ENCODE data around the gene SRCAP.

DNA sequence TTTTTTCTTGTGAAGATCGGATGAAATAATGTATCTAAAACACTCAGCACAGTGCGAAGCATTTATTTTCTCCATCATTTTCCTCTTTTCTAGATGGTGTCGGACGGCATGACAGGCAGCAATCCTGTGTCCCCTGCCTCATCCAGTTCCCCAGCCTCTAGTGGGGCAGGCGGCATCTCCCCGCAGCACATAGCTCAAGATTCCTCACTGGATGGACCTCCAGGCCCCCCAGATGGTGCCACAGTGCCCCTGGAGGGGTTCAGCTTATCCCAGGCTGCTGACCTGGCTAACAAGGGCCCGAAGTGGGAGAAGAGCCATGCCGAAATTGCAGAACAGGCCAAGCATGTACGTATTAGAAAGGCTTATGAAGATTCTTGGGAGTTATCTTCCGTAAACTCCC is 5.0 kb downstream of the SRCAP start:
- TF ChIP-seq BCL11A (tag by site-specific recombination; IDR thresholded peaks at IDR 0.05; ENCODE audit: low read depth) = no peak
- TF ChIP-seq ZNF48 (tag by site-specific recombination; IDR thresholded peaks at IDR 0.05) = no peak
- TF ChIP-seq, protein P1, sequence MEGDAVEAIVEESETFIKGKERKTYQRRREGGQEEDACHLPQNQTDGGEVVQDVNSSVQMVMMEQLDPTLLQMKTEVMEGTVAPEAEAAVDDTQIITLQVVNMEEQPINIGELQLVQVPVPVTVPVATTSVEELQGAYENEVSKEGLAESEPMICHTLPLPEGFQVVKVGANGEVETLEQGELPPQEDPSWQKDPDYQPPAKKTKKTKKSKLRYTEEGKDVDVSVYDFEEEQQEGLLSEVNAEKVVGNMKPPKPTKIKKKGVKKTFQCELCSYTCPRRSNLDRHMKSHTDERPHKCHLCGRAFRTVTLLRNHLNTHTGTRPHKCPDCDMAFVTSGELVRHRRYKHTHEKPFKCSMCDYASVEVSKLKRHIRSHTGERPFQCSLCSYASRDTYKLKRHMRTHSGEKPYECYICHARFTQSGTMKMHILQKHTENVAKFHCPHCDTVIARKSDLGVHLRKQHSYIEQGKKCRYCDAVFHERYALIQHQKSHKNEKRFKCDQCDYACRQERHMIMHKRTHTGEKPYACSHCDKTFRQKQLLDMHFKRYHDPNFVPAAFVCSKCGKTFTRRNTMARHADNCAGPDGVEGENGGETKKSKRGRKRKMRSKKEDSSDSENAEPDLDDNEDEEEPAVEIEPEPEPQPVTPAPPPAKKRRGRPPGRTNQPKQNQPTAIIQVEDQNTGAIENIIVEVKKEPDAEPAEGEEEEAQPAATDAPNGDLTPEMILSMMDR (tag by site-specific recombination; IDR thresholded peaks at IDR 0.05) = no peak
- no peak for TF ChIP-seq KLF9 (tag by site-specific recombination; IDR thresholded peaks at IDR 0.05; ENCODE audit: low read depth)
- TF ChIP-seq, protein P2, sequence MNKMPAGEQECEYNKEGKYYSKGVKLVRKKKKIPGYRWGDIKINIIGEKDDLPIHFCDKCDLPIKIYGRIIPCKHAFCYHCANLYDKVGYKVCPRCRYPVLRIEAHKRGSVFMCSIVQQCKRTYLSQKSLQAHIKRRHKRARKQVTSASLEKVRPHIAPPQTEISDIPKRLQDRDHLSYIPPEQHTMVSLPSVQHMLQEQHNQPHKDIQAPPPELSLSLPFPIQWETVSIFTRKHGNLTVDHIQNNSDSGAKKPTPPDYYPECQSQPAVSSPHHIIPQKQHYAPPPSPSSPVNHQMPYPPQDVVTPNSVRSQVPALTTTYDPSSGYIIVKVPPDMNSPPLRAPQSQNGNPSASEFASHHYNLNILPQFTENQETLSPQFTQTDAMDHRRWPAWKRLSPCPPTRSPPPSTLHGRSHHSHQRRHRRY (tag by site-specific recombination; IDR thresholded peaks at IDR 0.05) = no peak
- TF ChIP-seq ZNF335 (tag by site-specific recombination; conservative IDR thresholded peaks at IDR 0.05) = no peak
- TF ChIP-seq ZFP41 (tag by site-specific recombination; IDR thresholded peaks at IDR 0.05; ENCODE audit: borderline replicate concordance) = no peak
- no peak for TF ChIP-seq ZNF302 (tag by site-specific recombination; IDR thresholded peaks at IDR 0.05; ENCODE audit: low read depth)

Measured in HEK293 (cell line).